Small intestine (tissue), 7 donors: ENCODE results near the gene GPR17. TPM values are rescaled to one million over a fixed set of nuclear protein-coding genes. Genes with fewer than 3 reads are reported as not detected.

ENCODE experiments used
- DNase-seq, 2 donors: peaks; one replicate each; pipeline versions ENCODE4 v3.0.0 to v3.0.0-alpha.2; 2013
- FAIRE-seq: peaks from 2 replicates; lab custom pipeline; 2012; peaks lifted over from hg19 to GRCh38; lab: Jason Lieb, UNC
- H3K27ac ChIP-seq, 3 donors: one replicate each; pipeline ENCODE4 v1.5.1; 2013; ENCODE audit warnings: low read length in 2 of 3, mild to moderate bottlenecking in 2 of 3, control low read depth in 1 of 3, inconsistent platforms in 1 of 3, low read depth in 1 of 3, moderate library complexity in 1 of 3
- H3K27me3 ChIP-seq, 3 donors: one replicate each; pipeline ENCODE4 v1.6.1; 2013; ENCODE audit warnings: low read length in 3 of 3, inconsistent platforms in 1 of 3; ENCODE audit not compliant: control insufficient read depth in 3 of 3, insufficient read depth in 3 of 3
- H3K36me3 ChIP-seq, 3 donors: one replicate each; pipeline ENCODE4 v1.6.1; 2013; ENCODE audit warnings: low read length in 3 of 3, inconsistent platforms in 1 of 3, low read depth in 1 of 3, mild to moderate bottlenecking in 1 of 3, moderate library complexity in 1 of 3; ENCODE audit not compliant: control insufficient read depth in 3 of 3, insufficient read depth in 2 of 3
- H3K4me1 ChIP-seq, 3 donors: one replicate each; pipeline ENCODE4 v1.6.1; 2013; ENCODE audit warnings: low read length in 2 of 3, inconsistent platforms in 1 of 3, low read depth in 1 of 3, mild to moderate bottlenecking in 1 of 3, moderate library complexity in 1 of 3; ENCODE audit not compliant: control insufficient read depth in 3 of 3, insufficient read depth in 2 of 3
- H3K4me3 ChIP-seq, 3 donors: one replicate each; pipeline ENCODE4 v1.5.1; 2013; ENCODE audit warnings: low read length in 3 of 3, control low read depth in 1 of 3, inconsistent platforms in 1 of 3, low read depth in 1 of 3, mild to moderate bottlenecking in 1 of 3, moderate library complexity in 1 of 3
- H3K9me3 ChIP-seq, 2 donors: one replicate each; pipeline ENCODE4 v1.6.1; 2013; ENCODE audit warnings: low read depth in 1 of 2, low read length in 1 of 2; ENCODE audit not compliant: control insufficient read depth in 2 of 2, insufficient read depth in 1 of 2
- WGBS, 3 donors: extraction: QIAGEN DNeasy Blood & Tissue Kit; methylation state at CpG; one replicate each; pipeline ENCODE4 v1.1.7; 2013; 5-methylcytosine and 5-hydroxymethylcytosine counted together
- polyA plus RNA-seq, 4 donors: library from polyadenylated mRNA; stranded (reverse) in 3 of 4; unstranded in 1 of 4; fragments of 200-250 nt in 3 of 4; fragments of 120-200 nt in 1 of 4; gene quantifications; one replicate each; pipeline versions ENCODE4 v1.2.1 to v1.2.3, GENCODE V29; 2013
- donor health status: healthy with polysubstance abuse.
- donor health status: control.
- donor health status: control.
- donor health status: Bipolar disorder and iron deficiency.
- donor health status: healthy.

GPR17 gene
- polyA plus RNA-seq, 4 donors, result 0.18 to 0.56 TPM; not detected in 2

GRCh38 chr2:127698553-127699355 lies 52.8 kb downstream of the GPR17 start:
- Histone ChIP-seq H3K9me3 (no peaks in the 10 kb centered on the region), H3K27me3 (peaks cover 0 to 7% (median 0%) of the 10 kb centered on the region in 3 donors), H3K4me3 (no peak overlapping the region), H3K27ac (no peak overlapping the region), H3K36me3 (peaks cover 0 to 8% (median 0%) of the 10 kb centered on the region in 3 donors), H3K4me1 (peaks cover 2 to 20% (median 5%) of the 10 kb centered on the region in 3 donors)
- no peak for DNase-seq
- FAIRE-seq, result no peak
- 92 to 96% (median 95%) methylated on average over 27 of the region's 27 CpGs for WGBS, 3 donors

GRCh38 chr2:127700527-127701192 lies 54.7 kb downstream of the GPR17 start:
- FAIRE-seq (no peak), DNase-seq (peak; percentile 91 to 92)
- Histone ChIP-seq H3K27ac (peak overlapping the region; percentile 96 to 100 (median 98)), H3K36me3 (peaks cover 0 to 13% (median under 1%) of the 10 kb centered on the region in 3 donors), H3K9me3 (no peaks in the 10 kb centered on the region), H3K4me1 (peaks cover 2 to 20% (median 5%) of the 10 kb centered on the region in 3 donors), H3K27me3 (peaks cover 0 to 2% (median 0%) of the 10 kb centered on the region in 3 donors), H3K4me3 (peak overlapping the region; percentile 55 to 92 (median 74))
- 28 to 45% (median 34%) methylated on average over 17 of the region's 17 CpGs for WGBS, 3 donors

- Histone ChIP-seq H3K4me3 (peak within 1 kb of the TSS; percentile 55 to 92 (median 74)), H3K9me3 (no peaks in the 10 kb centered on the region), H3K36me3 (peaks cover 0 to 17% (median 2%) of the 10 kb centered on the region in 3 donors), H3K27me3 (no peaks in the 10 kb centered on the region), H3K27ac (peak within 1 kb of the TSS; percentile 96 to 100 (median 98)), H3K4me1 (peaks cover 2 to 20% (median 5%) of the 10 kb centered on the region in 3 donors)
- WGBS, 3 donors, result 0 to 1% (median 0%) methylated on average over 25 to 44 of the region's 44 CpGs
- FAIRE-seq, result no peak
- DNase-seq, result peak; percentile 92 to 97
Measured at GRCh38 chr2:127701193-127701650, 55.3 kb downstream of the GPR17 start, which contains the start of gene SFT2D3. Gene SFT2D3 (plus strand): TSS chr2:127701497. CDS start chr2:127701529, 32 bp downstream.

GRCh38 chr2:127701651-127702394 lies 55.9 kb downstream of the GPR17 start:
- DNase-seq, result peak; percentile 83 to 94
- Histone ChIP-seq H3K9me3 (no peaks in the 10 kb centered on the region), H3K27ac (peak overlapping the region; percentile 96 to 100 (median 98)), H3K36me3 (peaks cover 0 to 23% (median 3%) of the 10 kb centered on the region in 3 donors), H3K27me3 (no peaks in the 10 kb centered on the region), H3K4me1 (peaks cover 2 to 20% (median 5%) of the 10 kb centered on the region in 3 donors), H3K4me3 (peak overlapping the region; percentile 55 to 92 (median 74))
- 0 to 1% (median 0%) methylated on average over 68 to 108 of the region's 108 CpGs for WGBS, 3 donors
- FAIRE-seq, result no peak

Other genes starting within 250 kb of the GPR17 start
- gene PROC, start 227.7 kb upstream of the GPR17 start, polyA plus RNA-seq, result 10 to 100 TPM in 1 of 4 donors, 1 to 10 TPM in 3; 1.0 to 26.3 (median 4.9) TPM
- gene IWS1, start 119.7 kb upstream of the GPR17 start, polyA plus RNA-seq, result 10 to 100 TPM; 23.3 to 53.0 (median 47.8) TPM
- 100 to 1,000 TPM in 3 of 4 donors, 10 to 100 TPM in 1; 85.6 to 617 (median 462) TPM for gene MYO7B, start 110.5 kb upstream of the GPR17 start, polyA plus RNA-seq
- 10 to 100 TPM in 2 of 4 donors, 1 to 10 TPM in 2; 2.2 to 39.5 (median 8.6) TPM for gene LIMS2, start 29.4 kb downstream of the GPR17 start, polyA plus RNA-seq
- gene SFT2D3, start 55.3 kb downstream of the GPR17 start, polyA plus RNA-seq, result 1 to 10 TPM in 3 of 4 donors, not detected in 1; 3.8 to 7.4 (median 4.7) TPM
- gene WDR33, start 165.0 kb downstream of the GPR17 start, polyA plus RNA-seq, result 10 to 100 TPM; 11.0 to 41.6 (median 13.8) TPM
- gene POLR2D, start 212.0 kb downstream of the GPR17 start, polyA plus RNA-seq, result 10 to 100 TPM in 2 of 4 donors, 1 to 10 TPM in 2; 5.6 to 31.2 (median 12.7) TPM
- 10 to 100 TPM in 2 of 4 donors, 1 to 10 TPM in 2; 8.2 to 14.2 (median 9.2) TPM for gene AMMECR1L, start 239.8 kb downstream of the GPR17 start, polyA plus RNA-seq